Esophagus muscularis mucosa (tissue), 3 donors: ENCODE measurements around the gene ZBTB47.

ENCODE experiments used
- POLR2A ChIP-seq: fragments of 450-650 bp; IDR thresholded peaks from one replicate; pipeline ENCODE4 v1.6.1; 2017; ENCODE audit warnings: antibody characterized with exemption, moderate library complexity, mild to moderate bottlenecking, low read depth
- POLR2AphosphoS5 ChIP-seq, 2 donors: sonication (generic); formaldehyde crosslinking; IDR thresholded peaks; one replicate each; pipeline ENCODE4 v1.6.1; 2017; ENCODE audit warnings: antibody characterized with exemption in 2 of 2
- TF ChIP-seq, protein P1 (sequence below), 3 experiments: fragments of 200-600 bp in 2 of 3; fragments of 450-650 bp in 1 of 3; sonication (generic) in 2 of 3; IDR thresholded peaks; one replicate each; pipeline ENCODE4 v1.5.1; 2017 to 2019; ENCODE audit warnings: antibody characterized with exemption in 3 of 3, mild to moderate bottlenecking in 2 of 3, moderate library complexity in 1 of 3

GRCh38 chr3:42658091-42658770 lies 4.7 kb downstream of the ZBTB47 start:
- TF ChIP-seq POLR2AphosphoS5 (IDR thresholded peaks at IDR 0.05) (no peak), POLR2A (no peak)
- TF ChIP-seq, protein P1, sequence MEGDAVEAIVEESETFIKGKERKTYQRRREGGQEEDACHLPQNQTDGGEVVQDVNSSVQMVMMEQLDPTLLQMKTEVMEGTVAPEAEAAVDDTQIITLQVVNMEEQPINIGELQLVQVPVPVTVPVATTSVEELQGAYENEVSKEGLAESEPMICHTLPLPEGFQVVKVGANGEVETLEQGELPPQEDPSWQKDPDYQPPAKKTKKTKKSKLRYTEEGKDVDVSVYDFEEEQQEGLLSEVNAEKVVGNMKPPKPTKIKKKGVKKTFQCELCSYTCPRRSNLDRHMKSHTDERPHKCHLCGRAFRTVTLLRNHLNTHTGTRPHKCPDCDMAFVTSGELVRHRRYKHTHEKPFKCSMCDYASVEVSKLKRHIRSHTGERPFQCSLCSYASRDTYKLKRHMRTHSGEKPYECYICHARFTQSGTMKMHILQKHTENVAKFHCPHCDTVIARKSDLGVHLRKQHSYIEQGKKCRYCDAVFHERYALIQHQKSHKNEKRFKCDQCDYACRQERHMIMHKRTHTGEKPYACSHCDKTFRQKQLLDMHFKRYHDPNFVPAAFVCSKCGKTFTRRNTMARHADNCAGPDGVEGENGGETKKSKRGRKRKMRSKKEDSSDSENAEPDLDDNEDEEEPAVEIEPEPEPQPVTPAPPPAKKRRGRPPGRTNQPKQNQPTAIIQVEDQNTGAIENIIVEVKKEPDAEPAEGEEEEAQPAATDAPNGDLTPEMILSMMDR (IDR thresholded peaks at IDR 0.05): no peak
